HEK293 (cell line): ENCODE data around the gene IGLL1.

ENCODE experiments used
- REST ChIP-seq: fragments of 450-650 bp; formaldehyde crosslinking; IDR thresholded peaks from 2 replicates; pipeline ENCODE4 v1.5.1; 2016; ENCODE audit warnings: missing biosample characterization, missing genetic modification characterization
- ZNF24 ChIP-seq: fragments of 450-650 bp; formaldehyde crosslinking; IDR thresholded peaks from 2 replicates; pipeline ENCODE4 v1.5.1; 2016; ENCODE audit warnings: missing biosample characterization, missing genetic modification characterization
- TF ChIP-seq, protein P1 (sequence below): fragments of 450-650 bp; formaldehyde crosslinking; IDR thresholded peaks from 2 replicates; pipeline ENCODE4 v1.5.1; 2016; ENCODE audit warnings: missing biosample characterization, missing genetic modification characterization

GRCh38 chr22:23548501-23549197 is 31.4 kb downstream of the IGLL1 start:
- TF ChIP-seq REST (tag by site-specific recombination) (no peak), ZNF24 (tag by site-specific recombination) (no peak)
- TF ChIP-seq, protein P1, sequence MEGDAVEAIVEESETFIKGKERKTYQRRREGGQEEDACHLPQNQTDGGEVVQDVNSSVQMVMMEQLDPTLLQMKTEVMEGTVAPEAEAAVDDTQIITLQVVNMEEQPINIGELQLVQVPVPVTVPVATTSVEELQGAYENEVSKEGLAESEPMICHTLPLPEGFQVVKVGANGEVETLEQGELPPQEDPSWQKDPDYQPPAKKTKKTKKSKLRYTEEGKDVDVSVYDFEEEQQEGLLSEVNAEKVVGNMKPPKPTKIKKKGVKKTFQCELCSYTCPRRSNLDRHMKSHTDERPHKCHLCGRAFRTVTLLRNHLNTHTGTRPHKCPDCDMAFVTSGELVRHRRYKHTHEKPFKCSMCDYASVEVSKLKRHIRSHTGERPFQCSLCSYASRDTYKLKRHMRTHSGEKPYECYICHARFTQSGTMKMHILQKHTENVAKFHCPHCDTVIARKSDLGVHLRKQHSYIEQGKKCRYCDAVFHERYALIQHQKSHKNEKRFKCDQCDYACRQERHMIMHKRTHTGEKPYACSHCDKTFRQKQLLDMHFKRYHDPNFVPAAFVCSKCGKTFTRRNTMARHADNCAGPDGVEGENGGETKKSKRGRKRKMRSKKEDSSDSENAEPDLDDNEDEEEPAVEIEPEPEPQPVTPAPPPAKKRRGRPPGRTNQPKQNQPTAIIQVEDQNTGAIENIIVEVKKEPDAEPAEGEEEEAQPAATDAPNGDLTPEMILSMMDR, result no peak
